Natural killer cell treated with Interleukin-12 subunit alpha and Interleukin-12 subunit beta and Interleukin-15 and Interleukin-18, amount 100 ng/mL, for 72 hours (primary cell): ENCODE data around the gene UBE4A. TPM values are rescaled to one million over a fixed set of nuclear protein-coding genes. Genes with fewer than 3 reads are reported as not detected.

Experiments
- ATAC-seq, 2 donors: fragments of 150-1000 bp; cut with Tn5 transposase in 1 of 2; sonication (Bioruptor Pico), chemical (Tn5 transposase) in 1 of 2; 2 replicates each; pipeline ENCODE4 v1.10.0; 2021
- DNase-seq: peaks from one replicate; pipeline ENCODE4 v3.0.0; 2022; ENCODE audit warnings: low spot score
- H3K27ac Mint-ChIP-seq, 2 donors: 1 replicate in 1 of 2; 2 replicates in 1 of 2; pipeline ENCODE4 v1.8.0; 2022; ENCODE audit warnings: mixed read lengths in 2 of 2, mild to moderate bottlenecking in 1 of 2, moderate library complexity in 1 of 2
- H3K27me3 Mint-ChIP-seq, 2 donors: 1 replicate in 1 of 2; 2 replicates in 1 of 2; pipeline ENCODE4 v1.8.0; 2022; ENCODE audit warnings: mixed read lengths in 2 of 2
- H3K36me3 Mint-ChIP-seq: one replicate; pipeline ENCODE4 v1.8.0; 2022; ENCODE audit warnings: mixed read lengths
- H3K4me1 Mint-ChIP-seq, 2 donors: 1 replicate in 1 of 2; 2 replicates in 1 of 2; pipeline ENCODE4 v1.8.0; 2022; ENCODE audit warnings: low read depth in 2 of 2, mixed read lengths in 2 of 2, mild to moderate bottlenecking in 1 of 2
- H3K4me3 Mint-ChIP-seq: one replicate; pipeline ENCODE4 v1.8.0; 2022; ENCODE audit warnings: mixed read lengths
- H3K9me3 Mint-ChIP-seq: 2 replicates; pipeline ENCODE4 v1.8.0; 2022; ENCODE audit warnings: mixed read lengths
- total RNA-seq, 2 donors: library from RNA; stranded (reverse); gene quantifications; one replicate each; pipeline ENCODE4 v1.2.3, GENCODE V29; 2022

The UBE4A gene
- total RNA-seq, 2 donors from 2014 or later, result 45.0 to 58.8 TPM

GRCh38 chr11:118417801-118418200, 58.4 kb downstream of the UBE4A start:
- Mint-ChIP-seq H3K27ac (no peak overlapping the region), H3K36me3 (no peaks in the 10 kb centered on the region), H3K4me3 (no peak overlapping the region), H3K9me3 (no peaks in the 10 kb centered on the region), H3K4me1 (peaks cover 0 to 6% of the 10 kb centered on the region in 2 donors), H3K27me3 (no peaks in the 10 kb centered on the region)
- DNase-seq (no peak), ATAC-seq (no peak)

GRCh38 chr11:118418766-118419165, 59.4 kb downstream of the UBE4A start:
- H3K9me3 Mint-ChIP-seq, result no peaks in the 10 kb centered on the region
- DNase-seq (no peak), ATAC-seq (no peak)
- H3K4me3 Mint-ChIP-seq, result no peak overlapping the region
- no peaks in the 10 kb centered on the region for H3K36me3 Mint-ChIP-seq
- H3K27me3 Mint-ChIP-seq, result no peaks in the 10 kb centered on the region
- H3K27ac Mint-ChIP-seq, result no peak overlapping the region
- no peaks in the 10 kb centered on the region for H3K4me1 Mint-ChIP-seq

GRCh38 chr11:118427707-118428106, 68.3 kb downstream of the UBE4A start:
- H3K4me1 Mint-ChIP-seq, result no peaks in the 10 kb centered on the region
- no peaks in the 10 kb centered on the region for H3K36me3 Mint-ChIP-seq
- H3K4me3 Mint-ChIP-seq, result no peak overlapping the region
- peaks cover 0 to 3% of the 10 kb centered on the region in 2 donors for H3K27me3 Mint-ChIP-seq
- no peak for ATAC-seq
- DNase-seq, result no peak
- no peaks in the 10 kb centered on the region for H3K9me3 Mint-ChIP-seq
- no peak overlapping the region for H3K27ac Mint-ChIP-seq

GRCh38 chr11:118430956-118431355, 71.6 kb downstream of the UBE4A start:
- no peaks in the 10 kb centered on the region for H3K36me3 Mint-ChIP-seq
- peaks cover 0 to 3% of the 10 kb centered on the region in 2 donors for H3K27me3 Mint-ChIP-seq
- DNase-seq, result no peak
- ATAC-seq, result no peak
- no peak overlapping the region for H3K4me3 Mint-ChIP-seq
- H3K4me1 Mint-ChIP-seq, result peaks cover 16 to 18% of the 10 kb centered on the region in 2 donors
- H3K27ac Mint-ChIP-seq, result no peak overlapping the region
- H3K9me3 Mint-ChIP-seq, result no peaks in the 10 kb centered on the region

GRCh38 chr11:118434123-118434552, 74.7 kb downstream of the UBE4A start:
- DNase-seq (no peak), ATAC-seq (no peak)
- H3K27ac Mint-ChIP-seq, result peak overlapping the region; percentile 58 to 97
- H3K27me3 Mint-ChIP-seq, result no peaks in the 10 kb centered on the region
- H3K4me3 Mint-ChIP-seq, result peak overlapping the region; percentile 87
- no peaks in the 10 kb centered on the region for H3K9me3 Mint-ChIP-seq
- H3K36me3 Mint-ChIP-seq, result no peaks in the 10 kb centered on the region
- peaks cover 23 to 25% of the 10 kb centered on the region in 2 donors for H3K4me1 Mint-ChIP-seq

GRCh38 chr11:118434553-118435289, 75.3 kb downstream of the UBE4A start:
- no peaks in the 10 kb centered on the region for H3K9me3 Mint-ChIP-seq
- H3K36me3 Mint-ChIP-seq, result no peaks in the 10 kb centered on the region
- peak overlapping the region; percentile 87 for H3K4me3 Mint-ChIP-seq
- H3K27ac Mint-ChIP-seq, result peak overlapping the region; percentile 58 to 97
- peaks cover 28 to 29% of the 10 kb centered on the region in 2 donors for H3K4me1 Mint-ChIP-seq
- DNase-seq, result peak; percentile 66
- no peaks in the 10 kb centered on the region for H3K27me3 Mint-ChIP-seq
- ATAC-seq, result no peak

- Mint-ChIP-seq H3K36me3 (no peaks in the 10 kb centered on the region), H3K4me3 (peak overlapping the region; percentile 87), H3K27ac (peak overlapping the region; percentile 58 to 97), H3K9me3 (no peaks in the 10 kb centered on the region), H3K27me3 (no peaks in the 10 kb centered on the region), H3K4me1 (peaks cover 34 to 35% of the 10 kb centered on the region in 2 donors)
- peak; percentile 35 to 40 for ATAC-seq
- DNase-seq, result peak; percentile 72
These were observed 76.0 kb downstream of the UBE4A start for GRCh38 chr11:118435290-118435892.

- no peaks in the 10 kb centered on the region for H3K27me3 Mint-ChIP-seq
- DNase-seq (peak; percentile 96), ATAC-seq (peak; percentile 88 to 91)
- peak within 1 kb of the TSS; percentile 84 to 97 for H3K27ac Mint-ChIP-seq
- peaks cover 38 to 42% of the 10 kb centered on the region in 2 donors for H3K4me1 Mint-ChIP-seq
- H3K36me3 Mint-ChIP-seq, result no peaks in the 10 kb centered on the region
- H3K9me3 Mint-ChIP-seq, result no peaks in the 10 kb centered on the region
- H3K4me3 Mint-ChIP-seq, result peak within 1 kb of the TSS; percentile 87
These were observed 76.7 kb downstream of the UBE4A start, which contains the start of gene KMT2A for GRCh38 chr11:118435893-118436624. KMT2A (plus strand) TSS chr11:118436492; CDS start chr11:118436513, 21 bp downstream.

- Mint-ChIP-seq H3K9me3 (no peaks in the 10 kb centered on the region), H3K36me3 (no peaks in the 10 kb centered on the region), H3K27me3 (no peaks in the 10 kb centered on the region), H3K4me1 (peaks cover 40 to 49% of the 10 kb centered on the region in 2 donors), H3K4me3 (peak overlapping the region; percentile 87), H3K27ac (peak overlapping the region; percentile 84 to 97)
- peak; percentile 41 to 47 for ATAC-seq
- peak; percentile 70 for DNase-seq
These were observed 77.3 kb downstream of the UBE4A start for GRCh38 chr11:118436639-118437207.

GRCh38 chr11:118437208-118438125, 78.1 kb downstream of the UBE4A start:
- no peaks in the 10 kb centered on the region for H3K36me3 Mint-ChIP-seq
- ATAC-seq, result peak; percentile 10 to 17
- DNase-seq, result peak; percentile 72
- peak overlapping the region; percentile 84 to 97 for H3K27ac Mint-ChIP-seq
- no peaks in the 10 kb centered on the region for H3K27me3 Mint-ChIP-seq
- no peaks in the 10 kb centered on the region for H3K9me3 Mint-ChIP-seq
- peak overlapping the region; percentile 87 for H3K4me3 Mint-ChIP-seq
- H3K4me1 Mint-ChIP-seq, result peaks cover 47 to 56% of the 10 kb centered on the region in 2 donors

- Mint-ChIP-seq H3K9me3 (no peaks in the 10 kb centered on the region), H3K36me3 (no peaks in the 10 kb centered on the region), H3K4me1 (peaks cover 55 to 66% of the 10 kb centered on the region in 2 donors), H3K27me3 (no peaks in the 10 kb centered on the region), H3K4me3 (peak overlapping the region; percentile 87), H3K27ac (peak overlapping the region; percentile 84 to 97)
- ATAC-seq (peak; percentile 32 to 48), DNase-seq (peak; percentile 79)
These were observed 79.0 kb downstream of the UBE4A start for GRCh38 chr11:118438314-118438931.

- Mint-ChIP-seq H3K27ac (peak overlapping the region; percentile 84 to 97), H3K4me3 (peak overlapping the region; percentile 87), H3K27me3 (no peaks in the 10 kb centered on the region), H3K9me3 (no peaks in the 10 kb centered on the region), H3K4me1 (peaks cover 61 to 69% of the 10 kb centered on the region in 2 donors), H3K36me3 (no peaks in the 10 kb centered on the region)
- no peak for ATAC-seq
- no peak for DNase-seq
These were observed 80.2 kb downstream of the UBE4A start for GRCh38 chr11:118439646-118440045.
